Nephron (organoid): ENCODE results near the gene CDCA3.

Source experiments
- H3K27ac Mint-ChIP-seq, 3 experiments: 2 replicates each; pipeline ENCODE4 v1.8.0; 2020; ENCODE audit warnings: mixed read lengths in 3 of 3, mild to moderate bottlenecking in 2 of 3, moderate library complexity in 1 of 3
- H3K27me3 Mint-ChIP-seq: 2 replicates; pipeline ENCODE4 v1.8.0; 2021; ENCODE audit warnings: low read depth, mild to moderate bottlenecking, moderate library complexity, mixed read lengths
- H3K36me3 Mint-ChIP-seq: 2 replicates; pipeline ENCODE4 v1.8.0; 2020; ENCODE audit warnings: low read depth, mixed read lengths
- H3K4me1 Mint-ChIP-seq: 2 replicates; pipeline ENCODE4 v1.8.0; 2020; ENCODE audit warnings: mixed read lengths
- H3K4me3 Mint-ChIP-seq, 3 experiments: 2 replicates each; pipeline ENCODE4 v1.8.0; 2020; ENCODE audit warnings: mild to moderate bottlenecking in 3 of 3, mixed read lengths in 3 of 3, moderate library complexity in 2 of 3
- H3K9me3 Mint-ChIP-seq: 2 replicates; pipeline ENCODE4 v1.8.0; 2020; ENCODE audit warnings: mixed read lengths
- TF ChIP-seq, protein P1 (sequence below), 3 experiments: fragments of 200-600 bp; sonication (generic); IDR thresholded peaks; one replicate each; pipeline ENCODE4 v1.5.0; 2021; ENCODE audit warnings: antibody characterized with exemption in 3 of 3; ENCODE audit not compliant: unreplicated experiment in 3 of 3

Gene CDCA3

DNA sequence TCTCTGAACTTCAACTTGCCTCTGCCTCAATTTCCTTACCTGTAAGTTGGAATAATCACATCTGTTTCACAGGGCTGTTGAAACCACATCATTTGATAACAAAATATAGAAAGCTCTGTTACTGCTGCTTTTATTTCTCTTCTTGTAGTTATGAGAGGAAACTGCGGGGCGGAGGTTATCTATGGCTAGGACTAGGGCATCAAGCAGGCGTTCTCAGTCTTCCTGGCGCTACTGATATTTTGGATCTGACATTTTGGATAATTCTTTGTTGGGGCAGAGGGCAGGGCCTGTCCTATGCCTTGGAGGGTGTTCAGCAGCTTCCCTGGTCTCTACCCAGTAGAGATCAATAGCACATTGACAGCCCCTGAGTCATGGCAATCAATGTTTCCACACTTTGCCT is 19.0 kb downstream of the CDCA3 start:
- H3K9me3 Mint-ChIP-seq = no peaks in the 10 kb centered on the region
- peaks cover 49% of the 10 kb centered on the region for H3K36me3 Mint-ChIP-seq
- H3K27me3 Mint-ChIP-seq = peaks cover 3% of the 10 kb centered on the region
- H3K4me3 Mint-ChIP-seq = peak overlapping the region; percentile 46 to 100 (median 64)
- TF ChIP-seq, protein P1, sequence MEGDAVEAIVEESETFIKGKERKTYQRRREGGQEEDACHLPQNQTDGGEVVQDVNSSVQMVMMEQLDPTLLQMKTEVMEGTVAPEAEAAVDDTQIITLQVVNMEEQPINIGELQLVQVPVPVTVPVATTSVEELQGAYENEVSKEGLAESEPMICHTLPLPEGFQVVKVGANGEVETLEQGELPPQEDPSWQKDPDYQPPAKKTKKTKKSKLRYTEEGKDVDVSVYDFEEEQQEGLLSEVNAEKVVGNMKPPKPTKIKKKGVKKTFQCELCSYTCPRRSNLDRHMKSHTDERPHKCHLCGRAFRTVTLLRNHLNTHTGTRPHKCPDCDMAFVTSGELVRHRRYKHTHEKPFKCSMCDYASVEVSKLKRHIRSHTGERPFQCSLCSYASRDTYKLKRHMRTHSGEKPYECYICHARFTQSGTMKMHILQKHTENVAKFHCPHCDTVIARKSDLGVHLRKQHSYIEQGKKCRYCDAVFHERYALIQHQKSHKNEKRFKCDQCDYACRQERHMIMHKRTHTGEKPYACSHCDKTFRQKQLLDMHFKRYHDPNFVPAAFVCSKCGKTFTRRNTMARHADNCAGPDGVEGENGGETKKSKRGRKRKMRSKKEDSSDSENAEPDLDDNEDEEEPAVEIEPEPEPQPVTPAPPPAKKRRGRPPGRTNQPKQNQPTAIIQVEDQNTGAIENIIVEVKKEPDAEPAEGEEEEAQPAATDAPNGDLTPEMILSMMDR (IDR thresholded peaks at IDR 0.05; ENCODE audit: unreplicated experiment in 3 of 3) = no peak
- H3K27ac Mint-ChIP-seq = no peak overlapping the region
- peaks cover 29% of the 10 kb centered on the region for H3K4me1 Mint-ChIP-seq

- Mint-ChIP-seq H3K27me3 (peaks cover 3% of the 10 kb centered on the region), H3K36me3 (peaks cover 46% of the 10 kb centered on the region), H3K4me1 (peaks cover 27% of the 10 kb centered on the region), H3K4me3 (peak overlapping the region; percentile 64 to 100 (median 97)), H3K9me3 (no peaks in the 10 kb centered on the region), H3K27ac (peak overlapping the region in 1 of 3 experiments; percentile 70)
- TF ChIP-seq, protein P1 (IDR thresholded peaks at IDR 0.05; ENCODE audit: unreplicated experiment in 3 of 3) = no peak
Measured at GRCh38 chr12:6831450-6831995, 19.6 kb downstream of the CDCA3 start.

GRCh38 chr12:6830999-6831398 is 20.1 kb downstream of the CDCA3 start:
- no peaks in the 10 kb centered on the region for H3K9me3 Mint-ChIP-seq

GRCh38 chr12:6830286-6830890 is 20.7 kb downstream of the CDCA3 start:
- H3K27me3 Mint-ChIP-seq = peaks cover 3% of the 10 kb centered on the region
- H3K9me3 Mint-ChIP-seq = no peaks in the 10 kb centered on the region
- H3K27ac Mint-ChIP-seq = peak overlapping the region; percentile 30 to 99 (median 70)
- H3K4me3 Mint-ChIP-seq = peak overlapping the region; percentile 96 to 100 (median 97)
- peaks cover 30% of the 10 kb centered on the region for H3K4me1 Mint-ChIP-seq
- TF ChIP-seq, protein P1 (IDR thresholded peaks at IDR 0.05; ENCODE audit: unreplicated experiment in 3 of 3) = no peak
- peaks cover 38% of the 10 kb centered on the region for H3K36me3 Mint-ChIP-seq

More at GRCh38 chr12:6830999-6831398, 20.1 kb downstream of the CDCA3 start:
- Mint-ChIP-seq H3K4me1 (peaks cover 24% of the 10 kb centered on the region), H3K4me3 (peak overlapping the region; percentile 64 to 100 (median 97)), H3K36me3 (peaks cover 41% of the 10 kb centered on the region), H3K27me3 (peaks cover 3% of the 10 kb centered on the region), H3K27ac (peak overlapping the region; percentile 9 to 70 (median 30))
- TF ChIP-seq, protein P1 (IDR thresholded peaks at IDR 0.05; ENCODE audit: unreplicated experiment in 3 of 3) = no peak

DNA sequence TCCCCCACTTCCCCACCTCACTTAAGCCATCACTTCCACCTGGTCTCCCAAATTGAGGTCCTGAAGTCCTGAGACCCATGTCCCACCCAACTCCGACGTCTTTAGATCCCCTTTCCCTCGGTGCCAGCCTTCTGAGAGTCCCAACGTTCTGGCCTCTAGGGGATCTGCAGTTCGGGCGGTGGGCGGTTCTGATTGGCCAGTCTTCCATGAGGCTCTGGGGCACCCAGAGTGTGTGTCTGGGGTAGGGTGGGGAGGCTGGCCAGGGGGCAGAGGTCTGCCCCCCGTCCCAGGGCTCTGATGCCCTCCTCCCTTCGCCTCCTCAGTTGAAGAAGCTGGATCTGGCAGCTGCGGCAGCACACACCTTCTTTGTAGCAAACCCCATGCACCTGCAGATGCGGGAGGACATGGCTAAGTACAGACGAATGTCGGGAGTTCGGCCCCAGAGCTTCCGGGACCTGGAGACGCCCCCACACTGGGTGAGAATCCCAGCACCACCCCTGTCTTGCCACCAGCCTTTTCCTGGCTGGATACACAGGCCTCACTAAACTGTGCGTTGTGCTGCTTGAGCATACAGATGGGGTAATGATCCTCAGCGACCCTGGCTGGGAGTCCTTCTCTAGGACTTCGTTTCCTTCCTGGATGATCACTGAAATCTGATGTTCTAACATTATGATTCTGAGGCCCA is 21.4 kb downstream of the CDCA3 start:
- peak overlapping the region; percentile 96 to 100 (median 97) for H3K4me3 Mint-ChIP-seq
- H3K9me3 Mint-ChIP-seq = no peaks in the 10 kb centered on the region
- peaks cover 37% of the 10 kb centered on the region for H3K4me1 Mint-ChIP-seq
- TF ChIP-seq, protein P1 (IDR thresholded peaks at IDR 0.05; ENCODE audit: unreplicated experiment in 3 of 3) = peak in 1 of 3 experiments; percentile 10
- H3K27me3 Mint-ChIP-seq = peaks cover 3% of the 10 kb centered on the region
- H3K36me3 Mint-ChIP-seq = peaks cover 35% of the 10 kb centered on the region
- H3K27ac Mint-ChIP-seq = peak overlapping the region; percentile 94 to 99 (median 98)
